IMR-90 (cell line): ENCODE data around the gene DDR1. TPM values are rescaled to one million over a fixed set of nuclear protein-coding genes. Genes with fewer than 3 reads are reported as not detected.

Source experiments
- ATAC-seq: fragments of 200-7000 bp; cut with Tn5 transposase; 2 replicates; pipeline ENCODE4 v1.9.1; 2020; ENCODE audit warnings: low read depth, mild to moderate bottlenecking, moderate library complexity
- BruUV-seq: library from RNA; stranded (reverse); fragments of 400-500 nt; replicated peaks from 2 replicates; lab custom pipeline; 2021; lab: Mats Ljungman, UMichigan
- CTCF ChIA-PET: fragments of 300-600 bp; formaldehyde crosslinking; extraction: SDS; loops from one replicate; lab custom pipeline; 2021; ENCODE audit warnings: antibody characterized with exemption; lab: Yijun Ruan, JAX
- POLR2A ChIA-PET: fragments of 300-600 bp; sonication (Branson Sonifier 250); formaldehyde crosslinking; loops from one replicate; lab custom pipeline; 2022; ENCODE audit warnings: antibody characterized with exemption; ENCODE audit not compliant: unreplicated experiment; lab: Charles Lee
- DNase-seq: peaks from one replicate; pipeline ENCODE4 v3.0.0; 2013
- H2AFZ ChIP-seq: replicated peaks from 2 replicates; pipeline ENCODE3; 2013; ENCODE audit warnings: low read length, mild to moderate bottlenecking; ENCODE audit not compliant: poor library complexity
- H2AK5ac ChIP-seq: 2 replicates; pipeline ENCODE4 v1.6.1; 2013; ENCODE audit warnings: low read depth, low read length, inconsistent platforms
- H2AK9ac ChIP-seq: replicated peaks from 2 replicates; pipeline ENCODE3; 2013; ENCODE audit warnings: mild to moderate bottlenecking, low read depth, low read length, moderate library complexity; ENCODE audit not compliant: poor library complexity
- H2BK120ac ChIP-seq: 2 replicates; pipeline ENCODE4 v1.6.1; 2013; ENCODE audit warnings: low read depth, low read length, inconsistent platforms
- H2BK15ac ChIP-seq: 3 replicates; pipeline ENCODE4 v1.6.1; 2013; ENCODE audit warnings: low read depth, low read length, inconsistent platforms
- H2BK20ac ChIP-seq: 2 replicates; pipeline ENCODE4 v1.6.1; 2013; ENCODE audit warnings: low read depth, mild to moderate bottlenecking, inconsistent platforms, low read length, moderate library complexity
- H2BK5ac ChIP-seq: 2 replicates; pipeline ENCODE4 v1.6.1; 2013; ENCODE audit warnings: mild to moderate bottlenecking, low read depth, low read length, inconsistent platforms; ENCODE audit not compliant: poor library complexity, severe bottlenecking
- H3K14ac ChIP-seq: replicated peaks from 2 replicates; pipeline ENCODE4 v1.6.1; 2013; ENCODE audit warnings: low read depth, low read length, inconsistent platforms
- H3K18ac ChIP-seq: 2 replicates; pipeline ENCODE4 v1.6.1; 2013; ENCODE audit warnings: low read depth, low read length, control low read depth
- H3K23ac ChIP-seq: 2 replicates; pipeline ENCODE4 v1.6.1; 2013; ENCODE audit warnings: low read depth, low read length, inconsistent platforms
- H3K27ac ChIP-seq: 2 replicates; pipeline ENCODE4 v1.5.1; 2013; ENCODE audit warnings: mild to moderate bottlenecking, control low read depth, low read length; ENCODE audit not compliant: insufficient read depth
- H3K27me3 ChIP-seq: 2 replicates; pipeline ENCODE4 v1.6.1; 2013; ENCODE audit warnings: low read length; ENCODE audit not compliant: control insufficient read depth, insufficient read depth
- H3K36me3 ChIP-seq: 2 replicates; pipeline ENCODE4 v1.6.1; 2013; ENCODE audit warnings: low read length, mixed read lengths; ENCODE audit not compliant: control insufficient read depth, insufficient read depth
- H3K4ac ChIP-seq: 2 replicates; pipeline ENCODE4 v1.6.1; 2013; ENCODE audit warnings: low read depth, low read length, inconsistent platforms
- H3K4me1 ChIP-seq: 2 replicates; pipeline ENCODE4 v1.6.1; 2013; ENCODE audit warnings: low read length, mixed read lengths; ENCODE audit not compliant: control insufficient read depth, insufficient read depth
- H3K4me2 ChIP-seq: 2 replicates; pipeline ENCODE4 v1.6.1; 2013; ENCODE audit warnings: low read depth, mild to moderate bottlenecking, control low read depth, low read length, moderate library complexity
- H3K4me3 ChIP-seq: 2 replicates; pipeline ENCODE4 v1.5.1; 2013; ENCODE audit warnings: low read depth, mild to moderate bottlenecking, control low read depth, low read length, moderate library complexity; ENCODE audit not compliant: insufficient read depth
- H3K56ac ChIP-seq: 2 replicates; pipeline ENCODE4 v1.6.1; 2013; ENCODE audit warnings: low read length, inconsistent platforms; ENCODE audit not compliant: insufficient read depth; ENCODE audit errors: extremely low read depth
- H3K79me1 ChIP-seq, 2 experiments: 2 replicates each; pipeline ENCODE4 v1.6.1; 2013; ENCODE audit warnings: low read length in 2 of 2, inconsistent platforms in 1 of 2, low read depth in 1 of 2
- H3K9ac ChIP-seq: 2 replicates; pipeline ENCODE4 v1.6.1; 2013; ENCODE audit warnings: low read depth, low read length, control low read depth
- H3K9me1 ChIP-seq: 2 replicates; pipeline ENCODE4 v1.6.1; 2013; ENCODE audit warnings: low read length, inconsistent platforms; ENCODE audit not compliant: insufficient read depth
- H3K9me3 ChIP-seq: 2 replicates; pipeline ENCODE4 v1.6.1; 2013; ENCODE audit warnings: low read length; ENCODE audit not compliant: control insufficient read depth, insufficient read depth
- H4K20me1 ChIP-seq: 2 replicates; pipeline ENCODE4 v1.6.1; 2013; ENCODE audit warnings: low read length, inconsistent platforms; ENCODE audit not compliant: insufficient read depth
- H4K5ac ChIP-seq: 2 replicates; pipeline ENCODE4 v1.6.1; 2013; ENCODE audit warnings: mild to moderate bottlenecking, low read depth, low read length, control low read depth
- H4K8ac ChIP-seq, 2 experiments: 2 replicates each; pipeline ENCODE4 v1.6.1; 2013; ENCODE audit warnings: low read depth in 2 of 2, low read length in 2 of 2, control low read depth in 1 of 2, inconsistent platforms in 1 of 2
- H4K91ac ChIP-seq: 2 replicates; pipeline ENCODE4 v1.6.1; 2013; ENCODE audit warnings: low read depth, low read length, inconsistent platforms; ENCODE audit not compliant: insufficient read depth
- BHLHE40 ChIP-seq: fragments of 150-350 bp; IDR thresholded peaks from 2 replicates; pipeline ENCODE4 v1.6.1; 2016; ENCODE audit warnings: mild to moderate bottlenecking, low read depth, low read length
- CEBPB ChIP-seq: IDR thresholded peaks from 2 replicates; pipeline ENCODE4 v1.6.1; 2012; ENCODE audit warnings: low read depth, low read length, improper control_type of control experiment
- CHD1 ChIP-seq: IDR thresholded peaks from 2 replicates; pipeline ENCODE4 v1.6.1; 2012; ENCODE audit warnings: low read depth, low read length, improper control_type of control experiment
- FOS ChIP-seq: fragments of 150-350 bp; IDR thresholded peaks from 2 replicates; pipeline ENCODE4 v1.6.1; 2016; ENCODE audit warnings: low read depth, low read length
- MAFK ChIP-seq: IDR thresholded peaks from 2 replicates; pipeline ENCODE4 v1.6.1; 2012; ENCODE audit warnings: low read depth, low read length, improper control_type of control experiment
- MAZ ChIP-seq: IDR thresholded peaks from 2 replicates; pipeline ENCODE4 v1.6.1; 2012; ENCODE audit warnings: low read depth, mild to moderate bottlenecking, low read length, improper control_type of control experiment, moderate library complexity, borderline replicate concordance
- MXI1 ChIP-seq: IDR thresholded peaks from 2 replicates; pipeline ENCODE4 v1.6.1; 2012; ENCODE audit warnings: low read depth, mild to moderate bottlenecking, low read length, moderate library complexity, borderline replicate concordance
- NFE2L2 ChIP-seq: fragments of 150-350 bp; IDR thresholded peaks from 2 replicates; pipeline ENCODE4 v1.6.1; 2016; ENCODE audit warnings: low read depth, mild to moderate bottlenecking, low read length
- POLR2A ChIP-seq: IDR thresholded peaks from 2 replicates; pipeline ENCODE4 v1.6.1; 2012; ENCODE audit warnings: mild to moderate bottlenecking, low read depth, low read length
- RAD21 ChIP-seq: IDR thresholded peaks from 2 replicates; pipeline ENCODE4 v1.6.1; 2012; ENCODE audit warnings: low read length, improper control_type of control experiment
- RCOR1 ChIP-seq: IDR thresholded peaks from 2 replicates; pipeline ENCODE4 v1.6.1; 2012; ENCODE audit warnings: mild to moderate bottlenecking, low read length, improper control_type of control experiment; ENCODE audit not compliant: insufficient replicate concordance
- RFX5 ChIP-seq: IDR thresholded peaks from 2 replicates; pipeline ENCODE4 v1.8.0; 2012; ENCODE audit warnings: low read depth, mild to moderate bottlenecking, low read length, moderate library complexity
- SMC3 ChIP-seq: fragments of 150-350 bp; IDR thresholded peaks from 2 replicates; pipeline ENCODE4 v1.6.1; 2016; ENCODE audit warnings: low read depth, mild to moderate bottlenecking, antibody characterized with exemption, low read length, moderate library complexity
- dilution Hi-C: fragments of 300-500 bp; cut with HindIII; formaldehyde crosslinking; loops from one replicate; pipeline ENCODE4 v1.14.3; 2018; ENCODE audit warnings: low sequenced_read_pairs; ENCODE audit not compliant: unreplicated experiment
- in situ Hi-C: fragments of 300-500 bp; cut with MboI; formaldehyde crosslinking; loops from 3 replicates; pipeline ENCODE4 v1.14.3; 2019; ENCODE audit warnings: low sequenced_read_pairs, inconsistent platforms, mixed read lengths
- intact Hi-C: fragments of 100-400 bp; cut with micrococcal nuclease; formaldehyde crosslinking; loops from 2 replicates; pipeline ENCODE4 v1.10.0; 2022
- polyA plus RNA-seq, 3 experiments: library from polyadenylated mRNA; depleted of rRNA; stranded (reverse); fragments of >200 nt; gene quantifications; 2 replicates each; pipeline ENCODE4 v1.2.3, GENCODE V29; 2012; ENCODE audit warnings: low replicate concordance in 1 of 3
- total RNA-seq: library from RNA; depleted of rRNA; stranded (reverse); fragments of >200 nt; gene quantifications from 2 replicates; pipeline ENCODE4 v1.2.3, GENCODE V29; 2012
- TF ChIP-seq, protein P1 (sequence below): conservative IDR thresholded peaks from 2 replicates; pipeline ENCODE4 v1.5.1; 2012; ENCODE audit warnings: mild to moderate bottlenecking, low read depth, low read length, improper control_type of control experiment
- TF ChIP-seq, protein P2 (sequence below): fragments of 150-350 bp; IDR thresholded peaks from 2 replicates; pipeline ENCODE4 v1.6.1; 2017; ENCODE audit warnings: mild to moderate bottlenecking, antibody characterized with exemption, low read length, low read depth
- TF ChIP-seq, protein P3 (sequence below): fragments of 150-350 bp; IDR thresholded peaks from 2 replicates; pipeline ENCODE4 v1.6.1; 2016; ENCODE audit warnings: low read depth, mild to moderate bottlenecking, low read length, moderate library complexity, borderline replicate concordance

The DDR1 gene
- total and polyA plus RNA-seq, 2 of the 4 experiments (the other 2 are of a cell fraction) = 5.6 to 19.6 TPM

DNA sequence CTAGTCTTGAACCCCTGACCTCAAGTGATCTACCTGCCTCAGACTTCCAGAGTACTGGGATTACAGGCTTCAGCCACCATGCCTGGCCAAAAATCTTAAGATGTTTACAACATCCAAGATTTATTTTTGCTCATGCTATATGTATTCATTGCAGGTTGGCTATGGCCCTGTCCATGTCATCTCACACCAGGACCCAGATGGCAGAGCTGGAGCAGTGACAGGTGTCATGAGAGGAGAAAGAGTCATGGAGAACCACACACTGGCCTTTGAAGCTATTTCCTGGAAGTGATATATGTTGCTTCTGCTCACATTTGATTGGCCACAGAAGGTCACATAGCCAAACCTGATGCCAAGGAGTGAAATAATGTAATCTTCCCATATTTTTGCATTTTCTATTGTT lies 13.8 kb upstream of the DDR1 start:
- peaks cover 15% of the 10 kb centered on the region for H3K9me3 ChIP-seq
- no peak overlapping the region for H4K91ac ChIP-seq
- no peaks in the 10 kb centered on the region for H4K20me1 ChIP-seq
- no peak overlapping the region for H4K8ac ChIP-seq
- CTCF ChIA-PET = no interaction called here
- no peak overlapping the region for H2BK20ac ChIP-seq
- no peak overlapping the region for H3K23ac ChIP-seq
- H3K9me1 ChIP-seq = no peaks in the 10 kb centered on the region
- DNase-seq (no peak), ATAC-seq (no peak)
- H3K36me3 ChIP-seq = no peaks in the 10 kb centered on the region
- BruUV-seq = no TSS peak
- H2BK5ac ChIP-seq = no peak overlapping the region
- H3K27me3 ChIP-seq = peaks cover 4% of the 10 kb centered on the region
- no peak overlapping the region for H3K4me2 ChIP-seq
- intact Hi-C loops = no loop called here
- no peak overlapping the region for H2AK5ac ChIP-seq
- H3K4me3 ChIP-seq = no peak overlapping the region
- H2AK9ac ChIP-seq = no peak overlapping the region
- TF ChIP-seq MAZ (no peak), SMC3 (no peak), NFE2L2 (no peak), RFX5 (no peak), MXI1 (no peak), FOS (no peak), CEBPB (no peak), RCOR1 (no peak), BHLHE40 (no peak), CHD1 (no peak), POLR2A (no peak), MAFK (no peak), RAD21 (no peak)
- TF ChIP-seq, protein P1, sequence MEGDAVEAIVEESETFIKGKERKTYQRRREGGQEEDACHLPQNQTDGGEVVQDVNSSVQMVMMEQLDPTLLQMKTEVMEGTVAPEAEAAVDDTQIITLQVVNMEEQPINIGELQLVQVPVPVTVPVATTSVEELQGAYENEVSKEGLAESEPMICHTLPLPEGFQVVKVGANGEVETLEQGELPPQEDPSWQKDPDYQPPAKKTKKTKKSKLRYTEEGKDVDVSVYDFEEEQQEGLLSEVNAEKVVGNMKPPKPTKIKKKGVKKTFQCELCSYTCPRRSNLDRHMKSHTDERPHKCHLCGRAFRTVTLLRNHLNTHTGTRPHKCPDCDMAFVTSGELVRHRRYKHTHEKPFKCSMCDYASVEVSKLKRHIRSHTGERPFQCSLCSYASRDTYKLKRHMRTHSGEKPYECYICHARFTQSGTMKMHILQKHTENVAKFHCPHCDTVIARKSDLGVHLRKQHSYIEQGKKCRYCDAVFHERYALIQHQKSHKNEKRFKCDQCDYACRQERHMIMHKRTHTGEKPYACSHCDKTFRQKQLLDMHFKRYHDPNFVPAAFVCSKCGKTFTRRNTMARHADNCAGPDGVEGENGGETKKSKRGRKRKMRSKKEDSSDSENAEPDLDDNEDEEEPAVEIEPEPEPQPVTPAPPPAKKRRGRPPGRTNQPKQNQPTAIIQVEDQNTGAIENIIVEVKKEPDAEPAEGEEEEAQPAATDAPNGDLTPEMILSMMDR = no peak
- TF ChIP-seq, protein P2, sequence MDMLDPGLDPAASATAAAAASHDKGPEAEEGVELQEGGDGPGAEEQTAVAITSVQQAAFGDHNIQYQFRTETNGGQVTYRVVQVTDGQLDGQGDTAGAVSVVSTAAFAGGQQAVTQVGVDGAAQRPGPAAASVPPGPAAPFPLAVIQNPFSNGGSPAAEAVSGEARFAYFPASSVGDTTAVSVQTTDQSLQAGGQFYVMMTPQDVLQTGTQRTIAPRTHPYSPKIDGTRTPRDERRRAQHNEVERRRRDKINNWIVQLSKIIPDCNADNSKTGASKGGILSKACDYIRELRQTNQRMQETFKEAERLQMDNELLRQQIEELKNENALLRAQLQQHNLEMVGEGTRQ = no peak
- TF ChIP-seq, protein P3, sequence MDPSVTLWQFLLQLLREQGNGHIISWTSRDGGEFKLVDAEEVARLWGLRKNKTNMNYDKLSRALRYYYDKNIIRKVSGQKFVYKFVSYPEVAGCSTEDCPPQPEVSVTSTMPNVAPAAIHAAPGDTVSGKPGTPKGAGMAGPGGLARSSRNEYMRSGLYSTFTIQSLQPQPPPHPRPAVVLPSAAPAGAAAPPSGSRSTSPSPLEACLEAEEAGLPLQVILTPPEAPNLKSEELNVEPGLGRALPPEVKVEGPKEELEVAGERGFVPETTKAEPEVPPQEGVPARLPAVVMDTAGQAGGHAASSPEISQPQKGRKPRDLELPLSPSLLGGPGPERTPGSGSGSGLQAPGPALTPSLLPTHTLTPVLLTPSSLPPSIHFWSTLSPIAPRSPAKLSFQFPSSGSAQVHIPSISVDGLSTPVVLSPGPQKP = no peak
- dilution Hi-C loops = no loop called here
- H3K18ac ChIP-seq = no peak overlapping the region
- no peak overlapping the region for H3K56ac ChIP-seq
- no peak overlapping the region for H3K4ac ChIP-seq
- POLR2A ChIA-PET = no interaction called here
- H4K5ac ChIP-seq = no peak overlapping the region
- H3K4me1 ChIP-seq = no peaks in the 10 kb centered on the region
- no peak overlapping the region for H2AFZ ChIP-seq
- no peak overlapping the region for H2BK15ac ChIP-seq
- H3K27ac ChIP-seq = no peak overlapping the region
- in situ Hi-C loops = loop anchor here (5.0 kb wide), 1 partner anchor 33 kb away; no protein-coding TSS in a partner anchor
- H3K79me1 ChIP-seq = no peaks in the 10 kb centered on the region
- H3K9ac ChIP-seq = no peak overlapping the region
- H3K14ac ChIP-seq = no peak overlapping the region
- no peak overlapping the region for H2BK120ac ChIP-seq
